ENCODE measurements around the gene TMCO6. TPM values are rescaled to one million over a fixed set of nuclear protein-coding genes. Genes with fewer than 3 reads are reported as not detected.

The TMCO6 gene
- total RNA-seq, 4 donors from 2014 or later: 60.3 to 99.8 (median 67.3) TPM

- peak overlapping the region; percentile 23 for H3K4me3 ChIP-seq (ENCODE audit: low read depth, poor library complexity, severe bottlenecking)
- TF ChIP-seq POLR2A (IDR thresholded peaks at IDR 0.05): no peak
- TF ChIP-seq CTCF (IDR thresholded peaks at IDR 0.05): no peak
- intact Hi-C loops (cut with DNase I; ENCODE audit: low total_unique reads): loop anchor here (10.0 kb wide), 2 partner anchors 67 to 267 kb away; partner anchors contain the start of genes APBB3, SLC35A4 and SLC4A9
- no peak for DNase-seq (ENCODE audit: low spot score in 2 of 2)
- WGBS, 2 donors: 10 to 18% methylated on average over 28 to 31 of the region's 36 CpGs
These were observed 7.4 kb upstream of the TMCO6 start for GRCh38 chr5:140631831-140632365.

GRCh38 chr5:140632366-140633020, 6.8 kb upstream of the TMCO6 start:
- DNase-seq (ENCODE audit: low spot score in 2 of 2): peak in 1 of 2 donors; percentile 89
- TF ChIP-seq CTCF (IDR thresholded peaks at IDR 0.05): no peak
- no peak for TF ChIP-seq POLR2A (IDR thresholded peaks at IDR 0.05)
- 0 to 3% methylated on average over 22 to 43 of the region's 51 CpGs for WGBS, 2 donors
- intact Hi-C loops (cut with DNase I; ENCODE audit: low total_unique reads): loop anchor here (10.0 kb wide), 2 partner anchors 68 to 268 kb away; partner anchors contain the start of genes APBB3, SLC35A4 and SLC4A9
- peak overlapping the region; percentile 23 for H3K4me3 ChIP-seq (ENCODE audit: low read depth, poor library complexity, severe bottlenecking)

GRCh38 chr5:140633021-140633471, 6.2 kb upstream of the TMCO6 start, which contains the start of gene CD14:
CD14 (minus strand) TSS chr5:140633175; CDS start chr5:140633071, 104 bp downstream.
- peak; percentile 65 to 92 for DNase-seq (ENCODE audit: low spot score in 2 of 2)
- H3K4me3 ChIP-seq (ENCODE audit: low read depth, poor library complexity, severe bottlenecking): peak within 1 kb of the TSS; percentile 23
- intact Hi-C loops (cut with DNase I; ENCODE audit: low total_unique reads): loop anchor here (10.0 kb wide), 2 partner anchors 68 to 268 kb away; partner anchors contain the start of genes APBB3, SLC35A4 and SLC4A9
- TF ChIP-seq CTCF (IDR thresholded peaks at IDR 0.05) (no peak), POLR2A (IDR thresholded peaks at IDR 0.05) (no peak)
- WGBS, 2 donors: 2% methylated on average over 16 of the region's 16 CpGs

- TF ChIP-seq POLR2A (IDR thresholded peaks at IDR 0.05) (no peak), CTCF (IDR thresholded peaks at IDR 0.05) (no peak)
- 85 to 88% methylated on average over 2 of the region's 2 CpGs for WGBS, 2 donors
- DNase-seq (ENCODE audit: low spot score in 2 of 2): no peak
- intact Hi-C loops (cut with DNase I; ENCODE audit: low total_unique reads): loop anchor here (10.0 kb wide), 2 partner anchors 69 to 269 kb away; partner anchors contain the start of genes APBB3, SLC35A4 and SLC4A9
- no peak overlapping the region for H3K4me3 ChIP-seq (ENCODE audit: low read depth, poor library complexity, severe bottlenecking)
These were observed 5.8 kb upstream of the TMCO6 start for GRCh38 chr5:140633501-140633900.

- H3K4me3 ChIP-seq (ENCODE audit: low read depth, poor library complexity, severe bottlenecking): no peak overlapping the region
- no peak for DNase-seq (ENCODE audit: low spot score in 2 of 2)
- WGBS, 2 donors: 47 to 65% methylated on average over 3 of the region's 3 CpGs
- intact Hi-C loops (cut with DNase I; ENCODE audit: low total_unique reads): loop anchor here (10.0 kb wide), 2 partner anchors 69 to 269 kb away; partner anchors contain the start of genes APBB3, SLC35A4 and SLC4A9
- TF ChIP-seq POLR2A (IDR thresholded peaks at IDR 0.05) (no peak), CTCF (IDR thresholded peaks at IDR 0.05) (no peak)
These were observed 5.1 kb upstream of the TMCO6 start for GRCh38 chr5:140634103-140634502.

Measured in lower leg skin (tissue), 4 donors.